ENCODE data around the gene CCT5.

GRCh38 chr5:10308844-10309243 is 58.8 kb downstream of the CCT5 start:
- TF ChIP-seq CTCF (conservative IDR thresholded peaks at IDR 0.05; ENCODE audit: low read length) (no peak), EZH2phosphoT487 (IDR thresholded peaks at IDR 0.05; ENCODE audit: borderline replicate concordance) (no peak)
